Endothelial cell of umbilical vein (primary cell): ENCODE measurements around the gene SETD1A.

Experiments used
- EZH2 ChIP-seq: IDR thresholded peaks from 2 replicates; pipeline ENCODE4 v1.6.1; 2012; ENCODE audit warnings: borderline replicate concordance, low read depth, mild to moderate bottlenecking, moderate library complexity, low read length, inconsistent platforms; ENCODE audit not compliant: severe bottlenecking
- POLR2A ChIP-seq: IDR thresholded peaks from 2 replicates; pipeline ENCODE4 v1.6.1; 2012; ENCODE audit warnings: low read depth, mild to moderate bottlenecking, control low read depth, low read length
- POLR2AphosphoS5 ChIP-seq: IDR thresholded peaks from 2 replicates; pipeline ENCODE4 v1.6.1; 2012; ENCODE audit warnings: low read depth, mild to moderate bottlenecking, control low read depth, low read length, moderate library complexity; ENCODE audit not compliant: insufficient read depth
- TF ChIP-seq, protein P1 (sequence below), 2 donors: IDR thresholded peaks; 1 replicate in 1 of 2; 2 replicates in 1 of 2; pipeline ENCODE4 v1.5.1; 2011; ENCODE audit warnings: low read length in 2 of 2, mild to moderate bottlenecking in 2 of 2, moderate library complexity in 2 of 2, control low read depth in 1 of 2, inconsistent platforms in 1 of 2, low read depth in 1 of 2; ENCODE audit not compliant: insufficient read depth in 1 of 2; ENCODE audit errors: extremely low read depth in 1 of 2

DNA sequence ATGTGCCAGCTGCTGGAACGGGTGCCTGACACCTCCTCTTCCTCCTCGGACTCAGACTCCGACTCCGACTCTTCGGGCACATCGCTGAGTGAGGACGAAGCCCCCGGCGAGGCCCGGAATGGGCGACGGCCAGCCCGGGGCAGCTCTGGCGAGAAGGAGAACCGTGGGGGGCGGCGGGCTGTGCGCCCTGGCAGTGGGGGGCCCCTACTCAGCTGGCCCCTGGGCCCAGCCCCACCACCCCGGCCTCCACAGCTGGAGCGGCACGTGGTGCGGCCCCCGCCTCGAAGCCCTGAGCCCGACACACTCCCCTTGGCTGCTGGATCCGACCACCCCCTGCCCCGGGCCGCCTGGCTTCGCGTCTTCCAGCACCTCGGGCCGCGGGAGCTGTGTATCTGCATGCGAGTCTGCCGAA is 27.4 kb upstream of the SETD1A start:
- TF ChIP-seq, protein P1, sequence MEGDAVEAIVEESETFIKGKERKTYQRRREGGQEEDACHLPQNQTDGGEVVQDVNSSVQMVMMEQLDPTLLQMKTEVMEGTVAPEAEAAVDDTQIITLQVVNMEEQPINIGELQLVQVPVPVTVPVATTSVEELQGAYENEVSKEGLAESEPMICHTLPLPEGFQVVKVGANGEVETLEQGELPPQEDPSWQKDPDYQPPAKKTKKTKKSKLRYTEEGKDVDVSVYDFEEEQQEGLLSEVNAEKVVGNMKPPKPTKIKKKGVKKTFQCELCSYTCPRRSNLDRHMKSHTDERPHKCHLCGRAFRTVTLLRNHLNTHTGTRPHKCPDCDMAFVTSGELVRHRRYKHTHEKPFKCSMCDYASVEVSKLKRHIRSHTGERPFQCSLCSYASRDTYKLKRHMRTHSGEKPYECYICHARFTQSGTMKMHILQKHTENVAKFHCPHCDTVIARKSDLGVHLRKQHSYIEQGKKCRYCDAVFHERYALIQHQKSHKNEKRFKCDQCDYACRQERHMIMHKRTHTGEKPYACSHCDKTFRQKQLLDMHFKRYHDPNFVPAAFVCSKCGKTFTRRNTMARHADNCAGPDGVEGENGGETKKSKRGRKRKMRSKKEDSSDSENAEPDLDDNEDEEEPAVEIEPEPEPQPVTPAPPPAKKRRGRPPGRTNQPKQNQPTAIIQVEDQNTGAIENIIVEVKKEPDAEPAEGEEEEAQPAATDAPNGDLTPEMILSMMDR (IDR thresholded peaks at IDR 0.05; ENCODE audit: extremely low read depth in 1 of 2, insufficient read depth in 1 of 2, low read depth in 1 of 2, low read length in 2 of 2): no peak
- no peak for TF ChIP-seq EZH2
- no peak for TF ChIP-seq POLR2A
- TF ChIP-seq POLR2AphosphoS5: no peak
